ENCODE measurements around the gene BANP.

DNA sequence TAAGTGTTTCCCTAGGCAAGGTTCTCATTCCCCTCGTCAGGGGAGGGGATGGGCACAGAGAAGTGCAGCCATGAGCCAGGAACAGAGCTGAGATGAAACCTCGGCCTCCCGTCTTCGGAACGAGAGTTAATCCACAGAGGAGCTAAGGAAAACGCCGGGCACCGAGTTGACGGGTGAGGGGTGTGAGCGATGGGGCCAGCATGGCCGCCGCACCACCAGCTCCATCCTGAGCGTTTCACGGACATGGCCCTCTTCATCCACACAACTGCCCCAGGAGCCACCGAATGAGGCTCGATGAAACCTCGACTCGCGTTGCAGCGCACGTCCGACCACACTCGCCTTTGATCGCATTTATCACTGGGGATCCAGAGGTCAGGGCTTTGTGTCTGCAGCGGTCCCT lies 36.4 kb upstream of the BANP start:
- TF ChIP-seq, protein P1, sequence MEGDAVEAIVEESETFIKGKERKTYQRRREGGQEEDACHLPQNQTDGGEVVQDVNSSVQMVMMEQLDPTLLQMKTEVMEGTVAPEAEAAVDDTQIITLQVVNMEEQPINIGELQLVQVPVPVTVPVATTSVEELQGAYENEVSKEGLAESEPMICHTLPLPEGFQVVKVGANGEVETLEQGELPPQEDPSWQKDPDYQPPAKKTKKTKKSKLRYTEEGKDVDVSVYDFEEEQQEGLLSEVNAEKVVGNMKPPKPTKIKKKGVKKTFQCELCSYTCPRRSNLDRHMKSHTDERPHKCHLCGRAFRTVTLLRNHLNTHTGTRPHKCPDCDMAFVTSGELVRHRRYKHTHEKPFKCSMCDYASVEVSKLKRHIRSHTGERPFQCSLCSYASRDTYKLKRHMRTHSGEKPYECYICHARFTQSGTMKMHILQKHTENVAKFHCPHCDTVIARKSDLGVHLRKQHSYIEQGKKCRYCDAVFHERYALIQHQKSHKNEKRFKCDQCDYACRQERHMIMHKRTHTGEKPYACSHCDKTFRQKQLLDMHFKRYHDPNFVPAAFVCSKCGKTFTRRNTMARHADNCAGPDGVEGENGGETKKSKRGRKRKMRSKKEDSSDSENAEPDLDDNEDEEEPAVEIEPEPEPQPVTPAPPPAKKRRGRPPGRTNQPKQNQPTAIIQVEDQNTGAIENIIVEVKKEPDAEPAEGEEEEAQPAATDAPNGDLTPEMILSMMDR (conservative IDR thresholded peaks at IDR 0.05; ENCODE audit: low read length), result no peak
- TF ChIP-seq EZH2phosphoT487 (IDR thresholded peaks at IDR 0.05; ENCODE audit: borderline replicate concordance, low read depth, low read length), result no peak
